Gastrocnemius medialis (tissue), 4 donors: Measurements from ENCODE around the gene THTPA. TPM values are rescaled to one million over a fixed set of nuclear protein-coding genes. Genes with fewer than 3 reads are reported as not detected.

Experiments used
- ATAC-seq, 2 donors: fragments of 150-250 bp; one replicate each; pipeline ENCODE4 v1.9.1; 2016
- DNase-seq, 2 donors: peaks; one replicate each; pipeline ENCODE4 v3.0.0-alpha.2; 2019
- H3K27ac ChIP-seq, 4 donors: fragments of 200-600 bp; sonication (generic); 1 replicate in 1 of 4; 2 replicates in 3 of 4; pipeline ENCODE4 v1.5.1; 2016 to 2018; ENCODE audit warnings: mild to moderate bottlenecking in 2 of 4, moderate library complexity in 1 of 4
- H3K27me3 ChIP-seq, 3 donors: fragments of 200-600 bp; sonication (generic) in 2 of 3; 1 replicate in 1 of 3; 2 replicates in 2 of 3; pipeline versions ENCODE4 v1.5.1 to v1.6.0; 2016 to 2019; ENCODE audit warnings: mild to moderate bottlenecking in 1 of 3, moderate library complexity in 1 of 3
- H3K36me3 ChIP-seq, 2 donors: fragments of 200-600 bp; sonication (generic) in 1 of 2; one replicate each; pipeline ENCODE4 v1.5.1; 2017 to 2018
- H3K4me1 ChIP-seq, 2 donors: fragments of 200-600 bp; sonication (generic) in 1 of 2; one replicate each; pipeline ENCODE4 v1.5.1; 2016 to 2017; ENCODE audit warnings: mild to moderate bottlenecking in 2 of 2
- H3K4me3 ChIP-seq, 4 donors: fragments of 200-600 bp; sonication (generic) in 3 of 4; 1 replicate in 1 of 4; 2 replicates in 3 of 4; pipeline ENCODE4 v1.5.1; 2016 to 2019; ENCODE audit warnings: mild to moderate bottlenecking in 2 of 4
- H3K9me3 ChIP-seq, 3 donors: fragments of 200-600 bp; sonication (generic) in 2 of 3; 1 replicate in 1 of 3; 2 replicates in 2 of 3; pipeline ENCODE4 v1.5.1; 2016 to 2019
- CTCF ChIP-seq, 5 experiments: fragments of 450-650 bp in 3 of 5; fragments of 200-600 bp in 2 of 5; sonication (generic) in 2 of 5; IDR thresholded peaks in 4 of 5; conservative IDR thresholded peaks in 1 of 5; 1 replicate in 4 of 5; 2 replicates in 1 of 5; pipeline ENCODE4 v1.5.1; 2016 to 2019; ENCODE audit warnings: antibody characterized with exemption in 5 of 5, mild to moderate bottlenecking in 3 of 5, moderate library complexity in 3 of 5
- POLR2A ChIP-seq, 2 donors: fragments of 450-650 bp; IDR thresholded peaks; one replicate each; pipeline ENCODE4 v1.6.1; 2017; ENCODE audit warnings: antibody characterized with exemption in 2 of 2, mild to moderate bottlenecking in 2 of 2, moderate library complexity in 2 of 2
- in situ Hi-C, 4 donors: fragments of 200-750 bp; cut with MboI; loops; one replicate each; pipeline versions ENCODE4 v1.15.0 to v1.8.0; 2017; ENCODE audit warnings: low sequenced_read_pairs in 4 of 4
- intact Hi-C: fragments of 100-400 bp; cut with DNase I; formaldehyde crosslinking; loops from one replicate; pipeline ENCODE4 v1.15.1; 2023; ENCODE audit warnings: low total_unique reads
- total RNA-seq, 4 donors: library from RNA; depleted of rRNA; stranded (reverse); fragments of >200 nt; gene quantifications; one replicate each; pipeline versions ENCODE4 v1.1.0 to v1.2.3, GENCODE V29; 2016

The THTPA gene
- total RNA-seq, 4 donors from 2014 or later: 13.2 to 32.9 (median 21.4) TPM

- in situ Hi-C loops: loop anchor here in 3 of 4 donors (10.0 to 25.0 kb wide), 3 partner anchors 228 to 978 kb away; partner anchors contain the start of genes ABHD4 (in 1 of the 3), DAD1 (in 1 of the 3) and PABPN1 (in 1 of the 3)
These were observed 8.8 kb downstream of the THTPA start for GRCh38 chr14:23564876-23565275.

GRCh38 chr14:23565626-23566025 is 9.6 kb downstream of the THTPA start:
- intact Hi-C loops: no loop called here
- Histone ChIP-seq H3K4me3 (no peak overlapping the region), H3K27me3 (no peaks in the 10 kb centered on the region), H3K4me1 (peaks cover 0 to 7% of the 10 kb centered on the region in 2 donors), H3K9me3 (no peaks in the 10 kb centered on the region), H3K27ac (no peak overlapping the region), H3K36me3 (no peaks in the 10 kb centered on the region)
- DNase-seq (no peak), ATAC-seq (no peak)
- in situ Hi-C loops: loop anchor here in 3 of 4 donors (10.0 to 25.0 kb wide), 3 partner anchors 228 to 978 kb away; partner anchors contain the start of genes ABHD4 (in 1 of the 3), DAD1 (in 1 of the 3) and PABPN1 (in 1 of the 3)
- no peak for TF ChIP-seq CTCF (IDR thresholded peaks at IDR 0.05 in 4 of 5, conservative IDR thresholded peaks at IDR 0.05 in 1 of 5)
- no peak for TF ChIP-seq POLR2A (IDR thresholded peaks at IDR 0.05)

More at GRCh38 chr14:23564876-23565275, 8.8 kb downstream of the THTPA start:
- intact Hi-C loops: no loop called here
- no peak overlapping the region for H3K27ac ChIP-seq
- ATAC-seq (no peak), DNase-seq (no peak)
- no peaks in the 10 kb centered on the region for H3K36me3 ChIP-seq
- H3K27me3 ChIP-seq: no peaks in the 10 kb centered on the region
- TF ChIP-seq CTCF (IDR thresholded peaks at IDR 0.05 in 4 of 5, conservative IDR thresholded peaks at IDR 0.05 in 1 of 5): no peak
- no peak for TF ChIP-seq POLR2A (IDR thresholded peaks at IDR 0.05)
- H3K4me1 ChIP-seq: peaks cover 0 to 7% of the 10 kb centered on the region in 2 donors
- no peaks in the 10 kb centered on the region for H3K9me3 ChIP-seq
- H3K4me3 ChIP-seq: no peak overlapping the region

- Histone ChIP-seq H3K9me3 (no peaks in the 10 kb centered on the region), H3K27me3 (no peaks in the 10 kb centered on the region), H3K4me3 (peak overlapping the region in 1 of 4 donors; percentile 83), H3K27ac (no peak overlapping the region), H3K4me1 (peaks cover 0 to 7% of the 10 kb centered on the region in 2 donors), H3K36me3 (no peaks in the 10 kb centered on the region)
- TF ChIP-seq CTCF (IDR thresholded peaks at IDR 0.05 in 4 of 5, conservative IDR thresholded peaks at IDR 0.05 in 1 of 5) (no peak), POLR2A (IDR thresholded peaks at IDR 0.05) (no peak)
- in situ Hi-C loops: loop anchor here in 3 of 4 donors (10.0 to 25.0 kb wide), 3 partner anchors 229 to 979 kb away; partner anchors contain the start of genes ABHD4 (in 1 of the 3), DAD1 (in 1 of the 3) and PABPN1 (in 1 of the 3)
- ATAC-seq (no peak), DNase-seq (no peak)
- intact Hi-C loops: no loop called here
These were observed 10.2 kb downstream of the THTPA start for GRCh38 chr14:23566112-23566777.

- no peaks in the 10 kb centered on the region for H3K36me3 ChIP-seq
- H3K27ac ChIP-seq: peak overlapping the region; percentile 8 to 69 (median 62)
- H3K27me3 ChIP-seq: no peaks in the 10 kb centered on the region
- H3K4me3 ChIP-seq: peak overlapping the region; percentile 64 to 83 (median 70)
- no peak for TF ChIP-seq CTCF (IDR thresholded peaks at IDR 0.05 in 4 of 5, conservative IDR thresholded peaks at IDR 0.05 in 1 of 5)
- TF ChIP-seq POLR2A (IDR thresholded peaks at IDR 0.05): no peak
- no peak for ATAC-seq
- intact Hi-C loops: no loop called here
- no peak for DNase-seq
- H3K9me3 ChIP-seq: no peaks in the 10 kb centered on the region
- in situ Hi-C loops: loop anchor here in 3 of 4 donors (10.0 to 25.0 kb wide), 3 partner anchors 229 to 979 kb away; partner anchors contain the start of genes ABHD4 (in 1 of the 3), DAD1 (in 1 of the 3) and PABPN1 (in 1 of the 3)
- peaks cover 0 to 3% of the 10 kb centered on the region in 2 donors for H3K4me1 ChIP-seq
These were observed 10.7 kb downstream of the THTPA start for GRCh38 chr14:23566778-23567185.
